GM19467 (cell line): ENCODE measurements around the gene TRA2B.

Experiments
- ATAC-seq: cut with Tn5 transposase; IDR thresholded peaks from one replicate; pipeline ENCODE4 v1.9.1; 2021; ENCODE audit warnings: mild to moderate bottlenecking, moderate library complexity; ENCODE audit not compliant: unreplicated experiment

The TRA2B gene

GRCh38 chr3:185937689-185938374, at the start of gene TRA2B:
Gene TRA2B, minus strand, starts transcription at chr3:185938014. Its CDS starts 154 bp downstream, at chr3:185937860.
- peak; percentile 96 for ATAC-seq

- no peak for ATAC-seq
These were observed 48.5 kb upstream of the TRA2B start for GRCh38 chr3:185986198-185986777.

GRCh38 chr3:185984203-185984602, 46.4 kb upstream of the TRA2B start:
- ATAC-seq = no peak

- ATAC-seq = peak; percentile 59
These were observed 45.8 kb upstream of the TRA2B start for GRCh38 chr3:185983495-185984141.

- ATAC-seq = no peak
These were observed 44.8 kb upstream of the TRA2B start for GRCh38 chr3:185982632-185983031.

GRCh38 chr3:185981621-185982020, 43.8 kb upstream of the TRA2B start:
- no peak for ATAC-seq

- no peak for ATAC-seq
These were observed 41.9 kb upstream of the TRA2B start for GRCh38 chr3:185979721-185980121.

GRCh38 chr3:185978516-185978915, 40.7 kb upstream of the TRA2B start:
- no peak for ATAC-seq

- no peak for ATAC-seq
These were observed 39.8 kb upstream of the TRA2B start for GRCh38 chr3:185977679-185978040.

GRCh38 chr3:185976977-185977678, 39.3 kb upstream of the TRA2B start:
- ATAC-seq = peak; percentile 75

- no peak for ATAC-seq
These were observed 38.3 kb upstream of the TRA2B start for GRCh38 chr3:185976100-185976499.

GRCh38 chr3:185971579-185971978, 33.8 kb upstream of the TRA2B start:
- no peak for ATAC-seq

GRCh38 chr3:185968168-185968567, 30.4 kb upstream of the TRA2B start:
- ATAC-seq = no peak

- ATAC-seq = no peak
These were observed 28.8 kb upstream of the TRA2B start for GRCh38 chr3:185966655-185967054.

- no peak for ATAC-seq
These were observed 27.7 kb upstream of the TRA2B start for GRCh38 chr3:185965496-185965895.

GRCh38 chr3:185961675-185962232, 23.9 kb upstream of the TRA2B start:
- ATAC-seq = no peak

- ATAC-seq = no peak
These were observed 22.9 kb upstream of the TRA2B start for GRCh38 chr3:185960522-185961288.

GRCh38 chr3:185959609-185960521, 22.1 kb upstream of the TRA2B start:
- ATAC-seq = no peak

GRCh38 chr3:185958626-185959025, 20.8 kb upstream of the TRA2B start:
- ATAC-seq = no peak

- no peak for ATAC-seq
These were observed 18.4 kb upstream of the TRA2B start for GRCh38 chr3:185956244-185956643.
